Peyer's patch (tissue), 4 donors: ENCODE measurements around the gene HACD1. TPM values are rescaled to one million over a fixed set of nuclear protein-coding genes. Genes with fewer than 3 reads are reported as not detected.

Experiments used
- DNase-seq, 3 donors: peaks; one replicate each; pipeline ENCODE4 v3.0.0-alpha.2; 2017 to 2019
- H3K27ac ChIP-seq, 4 donors: fragments of 200-600 bp; sonication (generic); one replicate each; pipeline ENCODE4 v1.5.1; 2016 to 2019
- H3K27me3 ChIP-seq, 2 donors: fragments of 200-600 bp; sonication (generic); one replicate each; pipeline ENCODE4 v1.5.1; 2019
- H3K36me3 ChIP-seq, 3 donors: fragments of 200-600 bp; sonication (generic); one replicate each; pipeline ENCODE4 v1.5.1; 2016 to 2019
- H3K4me1 ChIP-seq, 4 donors: fragments of 200-600 bp; sonication (generic); one replicate each; pipeline ENCODE4 v1.5.1; 2016 to 2019
- H3K4me3 ChIP-seq, 4 donors: fragments of 200-600 bp; sonication (generic); 1 replicate in 3 of 4; 2 replicates in 1 of 4; pipeline ENCODE4 v1.5.1; 2016 to 2019; ENCODE audit warnings: mild to moderate bottlenecking in 1 of 4
- H3K9me3 ChIP-seq, 4 donors: fragments of 200-600 bp; sonication (generic); one replicate each; pipeline ENCODE4 v1.5.1; 2016 to 2019; ENCODE audit warnings: mild to moderate bottlenecking in 1 of 4
- CTCF ChIP-seq, 6 experiments: fragments of 450-650 bp in 4 of 6; fragments of 200-600 bp in 2 of 6; sonication (generic) in 1 of 6; IDR thresholded peaks; one replicate each; pipeline ENCODE4 v1.5.1; 2017 to 2019; ENCODE audit warnings: antibody characterized with exemption in 6 of 6, mild to moderate bottlenecking in 3 of 6, moderate library complexity in 1 of 6
- POLR2A ChIP-seq, 2 donors: fragments of 450-650 bp; IDR thresholded peaks; one replicate each; pipeline ENCODE4 v1.5.1; 2017; ENCODE audit warnings: antibody characterized with exemption in 2 of 2, mild to moderate bottlenecking in 2 of 2, moderate library complexity in 2 of 2
- total RNA-seq, 4 donors: library from RNA; depleted of rRNA; stranded (reverse); fragments of >200 nt; gene quantifications; one replicate each; pipeline ENCODE4 v1.1.0, GENCODE V29; 2016

Gene HACD1
- total RNA-seq, 4 donors from 2014 or later = 1.2 to 5.8 (median 3.7) TPM

GRCh38 chr10:17652585-17652984 lies 35.4 kb upstream of the HACD1 start:
- H3K27ac ChIP-seq = no peak overlapping the region
- H3K27me3 ChIP-seq = no peaks in the 10 kb centered on the region
- no peak overlapping the region for H3K4me3 ChIP-seq
- no peaks in the 10 kb centered on the region for H3K9me3 ChIP-seq
- no peaks in the 10 kb centered on the region for H3K36me3 ChIP-seq
- DNase-seq = no peak
- TF ChIP-seq CTCF (IDR thresholded peaks at IDR 0.05) (no peak), POLR2A (IDR thresholded peaks at IDR 0.05) (no peak)
- H3K4me1 ChIP-seq = peaks cover 0 to 17% (median 0%) of the 10 kb centered on the region in 4 donors

GRCh38 chr10:17651896-17652295 lies 34.7 kb upstream of the HACD1 start:
- H3K9me3 ChIP-seq = no peaks in the 10 kb centered on the region
- H3K27ac ChIP-seq = no peak overlapping the region
- peaks cover 0 to 22% (median 0%) of the 10 kb centered on the region in 4 donors for H3K4me1 ChIP-seq
- TF ChIP-seq CTCF (IDR thresholded peaks at IDR 0.05) (no peak), POLR2A (IDR thresholded peaks at IDR 0.05) (no peak)
- no peak overlapping the region for H3K4me3 ChIP-seq
- DNase-seq = no peak
- no peaks in the 10 kb centered on the region for H3K27me3 ChIP-seq
- no peaks in the 10 kb centered on the region for H3K36me3 ChIP-seq

- DNase-seq = no peak
- no peaks in the 10 kb centered on the region for H3K27me3 ChIP-seq
- peak overlapping the region in 2 of 4 donors; percentile 8 to 13 for H3K4me3 ChIP-seq
- peaks cover 0 to 32% (median 2%) of the 10 kb centered on the region in 4 donors for H3K4me1 ChIP-seq
- H3K9me3 ChIP-seq = no peaks in the 10 kb centered on the region
- H3K27ac ChIP-seq = no peak overlapping the region
- TF ChIP-seq POLR2A (IDR thresholded peaks at IDR 0.05) (no peak), CTCF (IDR thresholded peaks at IDR 0.05) (no peak)
- H3K36me3 ChIP-seq = no peaks in the 10 kb centered on the region
These were observed 33.2 kb upstream of the HACD1 start for GRCh38 chr10:17650416-17650815.

GRCh38 chr10:17649836-17650235 lies 32.7 kb upstream of the HACD1 start:
- Histone ChIP-seq H3K27me3 (no peaks in the 10 kb centered on the region), H3K4me3 (no peak overlapping the region)

GRCh38 chr10:17649052-17649451 lies 31.9 kb upstream of the HACD1 start:
- Histone ChIP-seq H3K27ac (no peak overlapping the region), H3K4me1 (peaks cover 0 to 39% (median 5%) of the 10 kb centered on the region in 4 donors), H3K36me3 (no peaks in the 10 kb centered on the region), H3K9me3 (no peaks in the 10 kb centered on the region), H3K4me3 (no peak overlapping the region), H3K27me3 (no peaks in the 10 kb centered on the region)
- no peak for DNase-seq
- no peak for TF ChIP-seq CTCF (IDR thresholded peaks at IDR 0.05)
- no peak for TF ChIP-seq POLR2A (IDR thresholded peaks at IDR 0.05)

More at GRCh38 chr10:17649836-17650235, 32.7 kb upstream of the HACD1 start:
- TF ChIP-seq POLR2A (IDR thresholded peaks at IDR 0.05) = no peak
- no peak for TF ChIP-seq CTCF (IDR thresholded peaks at IDR 0.05)
- DNase-seq = no peak
- H3K36me3 ChIP-seq = no peaks in the 10 kb centered on the region
- H3K9me3 ChIP-seq = no peaks in the 10 kb centered on the region
- no peak overlapping the region for H3K27ac ChIP-seq
- peaks cover 0 to 38% (median 5%) of the 10 kb centered on the region in 4 donors for H3K4me1 ChIP-seq
